ENCODE measurements around the gene HIVEP3. TPM values are rescaled to one million over a fixed set of nuclear protein-coding genes. Genes with fewer than 3 reads are reported as not detected.

The HIVEP3 gene
- total and polyA plus RNA-seq, 2 donors (not counting 1 experiment from before 2014, with no cell fraction given): 2.0 to 5.1 TPM

- Histone ChIP-seq H3K79me2 (ENCODE audit: control insufficient read depth, insufficient read depth, low read length) (peaks cover 29% of the 10 kb centered on the region), H3K27ac (ENCODE audit: low read length in 2 of 2) (no peak overlapping the region), H3K27me3 (replicated peaks in 1 of 4; ENCODE audit: control extremely low read depth in 1 of 4, control insufficient read depth in 3 of 4, insufficient read depth in 4 of 4, low read length in 3 of 4) (no peaks in the 10 kb centered on the region), H3K9me3 (ENCODE audit: control extremely low read depth in 1 of 3, control insufficient read depth in 2 of 3, insufficient read depth in 1 of 3, low read length in 2 of 3) (no peaks in the 10 kb centered on the region), H3K36me3 (replicated peaks in 1 of 2; ENCODE audit: control extremely low read depth in 1 of 2, control insufficient read depth in 1 of 2, extremely low read depth in 1 of 2, insufficient read depth in 2 of 2, low read length in 1 of 2) (no peaks in the 10 kb centered on the region), H3K4me1 (ENCODE audit: control insufficient read depth in 2 of 2, insufficient read depth in 2 of 2, low read length in 2 of 2) (peaks cover 50 to 66% of the 10 kb centered on the region in 2 donors), H3K4me3 (ENCODE audit: control extremely low read depth in 1 of 5, extremely low read depth in 1 of 5, insufficient read depth in 1 of 5, low read depth in 2 of 5, low read length in 4 of 5) (no peak overlapping the region), H3K4me2 (replicated peaks; ENCODE audit: low read depth, low read length, poor library complexity, severe bottlenecking) (peak overlapping the region; percentile 38), H2AFZ (ENCODE audit: insufficient read depth, low read depth, low read length, poor library complexity, severe bottlenecking) (no peak overlapping the region), H4K20me1 (ENCODE audit: control insufficient read depth, insufficient read depth, low read length, poor library complexity, severe bottlenecking) (no peaks in the 10 kb centered on the region), H3K9ac (ENCODE audit: low read length) (no peak overlapping the region)
- Mint-ChIP-seq H3K4me3 (peak overlapping the region; percentile 27), H3K27ac (peak overlapping the region; percentile 79), H3K9me3 (ENCODE audit: insufficient read depth) (no peaks in the 10 kb centered on the region), H3K27me3 (no peaks in the 10 kb centered on the region), H3K4me1 (peaks cover 38% of the 10 kb centered on the region)
- CTCF ChIA-PET: no interaction called here
- intact Hi-C loops (cut with micrococcal nuclease): no loop called here
- ATAC-seq (ENCODE audit: low read depth) (no peak), DNase-seq (no peak)
- TF ChIP-seq, protein P1, sequence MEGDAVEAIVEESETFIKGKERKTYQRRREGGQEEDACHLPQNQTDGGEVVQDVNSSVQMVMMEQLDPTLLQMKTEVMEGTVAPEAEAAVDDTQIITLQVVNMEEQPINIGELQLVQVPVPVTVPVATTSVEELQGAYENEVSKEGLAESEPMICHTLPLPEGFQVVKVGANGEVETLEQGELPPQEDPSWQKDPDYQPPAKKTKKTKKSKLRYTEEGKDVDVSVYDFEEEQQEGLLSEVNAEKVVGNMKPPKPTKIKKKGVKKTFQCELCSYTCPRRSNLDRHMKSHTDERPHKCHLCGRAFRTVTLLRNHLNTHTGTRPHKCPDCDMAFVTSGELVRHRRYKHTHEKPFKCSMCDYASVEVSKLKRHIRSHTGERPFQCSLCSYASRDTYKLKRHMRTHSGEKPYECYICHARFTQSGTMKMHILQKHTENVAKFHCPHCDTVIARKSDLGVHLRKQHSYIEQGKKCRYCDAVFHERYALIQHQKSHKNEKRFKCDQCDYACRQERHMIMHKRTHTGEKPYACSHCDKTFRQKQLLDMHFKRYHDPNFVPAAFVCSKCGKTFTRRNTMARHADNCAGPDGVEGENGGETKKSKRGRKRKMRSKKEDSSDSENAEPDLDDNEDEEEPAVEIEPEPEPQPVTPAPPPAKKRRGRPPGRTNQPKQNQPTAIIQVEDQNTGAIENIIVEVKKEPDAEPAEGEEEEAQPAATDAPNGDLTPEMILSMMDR (IDR thresholded peaks at IDR 0.05): peak; percentile 32
- TF ChIP-seq EZH2 (IDR thresholded peaks at IDR 0.05; ENCODE audit: borderline replicate concordance, insufficient read depth, low read depth, low read length, poor library complexity, severe bottlenecking): no peak
- 70% methylated on average over 2 of the region's 4 CpGs for WGBS (ENCODE audit: insufficient coverage)
- POLR2A ChIA-PET: no interaction called here
Observed at GRCh38 chr1:41638086-41639024, 280.4 kb downstream of the HIVEP3 start.

GRCh38 chr1:41637367-41637766 is 281.4 kb downstream of the HIVEP3 start:
- H3K9me3 Mint-ChIP-seq (ENCODE audit: insufficient read depth): no peaks in the 10 kb centered on the region
- peaks cover 38% of the 10 kb centered on the region for H3K79me2 ChIP-seq (ENCODE audit: control insufficient read depth, insufficient read depth, low read length)
- peak overlapping the region; percentile 40 for H3K4me3 Mint-ChIP-seq
- no peak overlapping the region for H3K4me3 ChIP-seq (ENCODE audit: control extremely low read depth in 1 of 5, extremely low read depth in 1 of 5, insufficient read depth in 1 of 5, low read depth in 2 of 5, low read length in 4 of 5)
- no peaks in the 10 kb centered on the region for H3K27me3 ChIP-seq (replicated peaks in 1 of 4; ENCODE audit: control extremely low read depth in 1 of 4, control insufficient read depth in 3 of 4, insufficient read depth in 4 of 4, low read length in 3 of 4)
- intact Hi-C loops (cut with micrococcal nuclease): no loop called here
- H3K27ac Mint-ChIP-seq: peak overlapping the region; percentile 79
- peak overlapping the region; percentile 38 for H3K4me2 ChIP-seq (replicated peaks; ENCODE audit: low read depth, low read length, poor library complexity, severe bottlenecking)
- ChIA-PET POLR2A (no interaction called here), CTCF (interaction anchor here (0.7 to 1.0 kb wide), 2 partner anchors 63 to 247 kb away, joined by 3 to 4 read pairs; no protein-coding TSS in a partner anchor)
- peak; percentile 38 for DNase-seq
- H3K9me3 ChIP-seq (ENCODE audit: control extremely low read depth in 1 of 3, control insufficient read depth in 2 of 3, insufficient read depth in 1 of 3, low read length in 2 of 3): no peaks in the 10 kb centered on the region
- 18% methylated on average over 4 of the region's 7 CpGs for WGBS (ENCODE audit: insufficient coverage)
- peak overlapping the region in 1 of 2 donors; percentile 56 for H3K27ac ChIP-seq (ENCODE audit: low read length in 2 of 2)
- no peak for TF ChIP-seq EZH2 (IDR thresholded peaks at IDR 0.05; ENCODE audit: borderline replicate concordance, insufficient read depth, low read depth, low read length, poor library complexity, severe bottlenecking)
- TF ChIP-seq, protein P1 (IDR thresholded peaks at IDR 0.05): no peak
- no peaks in the 10 kb centered on the region for H4K20me1 ChIP-seq (ENCODE audit: control insufficient read depth, insufficient read depth, low read length, poor library complexity, severe bottlenecking)
- H2AFZ ChIP-seq (ENCODE audit: insufficient read depth, low read depth, low read length, poor library complexity, severe bottlenecking): peak overlapping the region; percentile 66
- no peaks in the 10 kb centered on the region for H3K27me3 Mint-ChIP-seq
- peaks cover 38% of the 10 kb centered on the region for H3K4me1 Mint-ChIP-seq
- peaks cover 50 to 60% of the 10 kb centered on the region in 2 donors for H3K4me1 ChIP-seq (ENCODE audit: control insufficient read depth in 2 of 2, insufficient read depth in 2 of 2, low read length in 2 of 2)
- H3K36me3 ChIP-seq (replicated peaks in 1 of 2; ENCODE audit: control extremely low read depth in 1 of 2, control insufficient read depth in 1 of 2, extremely low read depth in 1 of 2, insufficient read depth in 2 of 2, low read length in 1 of 2): no peaks in the 10 kb centered on the region
- peak; percentile 19 for ATAC-seq (ENCODE audit: low read depth)
- H3K9ac ChIP-seq (ENCODE audit: low read length): no peak overlapping the region
